ENCODE results near the gene PEX14.
A peak's percentile ranks its signal among the peaks of the same experiment; 100 is the strongest.
"Not testable (repeated sequence)": the region's sequence is repeated elsewhere in the genome, so short reads cannot be mapped to it uniquely, and the experiment has no call there.

Gene PEX14

GRCh38 chr1:10490286-10490970 lies 15.7 kb downstream of the PEX14 start:
- no peak for DNase-seq (ENCODE audit: low read depth)
- no peak overlapping the region for H3K4me3 ChIP-seq (ENCODE audit: low read depth, low read length)

GRCh38 chr1:10494418-10494753 lies 19.6 kb downstream of the PEX14 start:
- H3K4me3 ChIP-seq (ENCODE audit: low read depth, low read length) = no peak overlapping the region
- DNase-seq (ENCODE audit: low read depth) = no peak

GRCh38 chr1:10494754-10495474 lies 20.2 kb downstream of the PEX14 start:
- no peak for DNase-seq (ENCODE audit: low read depth)
- peak overlapping the region; percentile 30 for H3K4me3 ChIP-seq (ENCODE audit: low read depth, low read length)

- no peak for DNase-seq (ENCODE audit: low read depth)
- no peak overlapping the region for H3K4me3 ChIP-seq (ENCODE audit: low read depth, low read length)
Measured at GRCh38 chr1:10495475-10495817, 20.7 kb downstream of the PEX14 start.

GRCh38 chr1:10495952-10496351 lies 21.2 kb downstream of the PEX14 start:
- no peak overlapping the region for H3K4me3 ChIP-seq (ENCODE audit: low read depth, low read length)
- no peak for DNase-seq (ENCODE audit: low read depth)

GRCh38 chr1:10497109-10497508 lies 22.4 kb downstream of the PEX14 start:
- H3K4me3 ChIP-seq (ENCODE audit: low read depth, low read length) = no peak overlapping the region
- DNase-seq (ENCODE audit: low read depth) = no peak

- H3K4me3 ChIP-seq (ENCODE audit: low read depth, low read length) = no peak overlapping the region
- no peak for DNase-seq (ENCODE audit: low read depth)
Measured at GRCh38 chr1:10498231-10498630, 23.5 kb downstream of the PEX14 start.

GRCh38 chr1:10502206-10502605 lies 27.5 kb downstream of the PEX14 start:
- H3K4me3 ChIP-seq (ENCODE audit: low read depth, low read length) = no peak overlapping the region

GRCh38 chr1:10504249-10504648 lies 29.5 kb downstream of the PEX14 start:
- DNase-seq (ENCODE audit: low read depth) = no peak
- no peak overlapping the region for H3K4me3 ChIP-seq (ENCODE audit: low read depth, low read length)

More at GRCh38 chr1:10502206-10502605, 27.5 kb downstream of the PEX14 start:
- DNase-seq (ENCODE audit: low read depth) = no peak

- not testable (repeated sequence) for H3K4me3 ChIP-seq (ENCODE audit: low read depth, low read length); DNase-seq (ENCODE audit: low read depth)
Measured at GRCh38 chr1:10506046-10506676, 31.4 kb downstream of the PEX14 start.

- DNase-seq (ENCODE audit: low read depth) = no peak
- H3K4me3 ChIP-seq (ENCODE audit: low read depth, low read length) = no peak overlapping the region
Measured at GRCh38 chr1:10506677-10507047, 31.9 kb downstream of the PEX14 start.

- H3K4me3 ChIP-seq (ENCODE audit: low read depth, low read length) = no peak overlapping the region
- peak; percentile 70 for DNase-seq (ENCODE audit: low read depth)
Measured at GRCh38 chr1:10507111-10507879, 32.5 kb downstream of the PEX14 start.

GRCh38 chr1:10508511-10508951 lies 33.8 kb downstream of the PEX14 start:
- H3K4me3 ChIP-seq (ENCODE audit: low read depth, low read length) = no peak overlapping the region
- DNase-seq (ENCODE audit: low read depth) = no peak

GRCh38 chr1:10509809-10510509 lies 35.2 kb downstream of the PEX14 start:
- H3K4me3 ChIP-seq (ENCODE audit: low read depth, low read length) = no peak overlapping the region
- no peak for DNase-seq (ENCODE audit: low read depth)

GRCh38 chr1:10510520-10511493 lies 36.1 kb downstream of the PEX14 start:
- DNase-seq (ENCODE audit: low read depth) = peak; percentile 76
- peak overlapping the region; percentile 11 for H3K4me3 ChIP-seq (ENCODE audit: low read depth, low read length)

GRCh38 chr1:10511494-10511885 lies 36.7 kb downstream of the PEX14 start:
- H3K4me3 ChIP-seq (ENCODE audit: low read depth, low read length) = no peak overlapping the region
- DNase-seq (ENCODE audit: low read depth) = no peak

- no peak for DNase-seq (ENCODE audit: low read depth)
- no peak overlapping the region for H3K4me3 ChIP-seq (ENCODE audit: low read depth, low read length)
Measured at GRCh38 chr1:10513199-10513598, 38.4 kb downstream of the PEX14 start.

GRCh38 chr1:10514490-10515235 lies 39.9 kb downstream of the PEX14 start:
- DNase-seq (ENCODE audit: low read depth) = no peak
- no peak overlapping the region for H3K4me3 ChIP-seq (ENCODE audit: low read depth, low read length)

Measured in skeletal muscle cell (primary cell).